ENCODE measurements around the gene DLGAP4.
"Not testable (repeated sequence)": the region's sequence is repeated elsewhere in the genome, so short reads cannot be mapped to it uniquely, and the experiment has no call there.

Gene DLGAP4

DNA sequence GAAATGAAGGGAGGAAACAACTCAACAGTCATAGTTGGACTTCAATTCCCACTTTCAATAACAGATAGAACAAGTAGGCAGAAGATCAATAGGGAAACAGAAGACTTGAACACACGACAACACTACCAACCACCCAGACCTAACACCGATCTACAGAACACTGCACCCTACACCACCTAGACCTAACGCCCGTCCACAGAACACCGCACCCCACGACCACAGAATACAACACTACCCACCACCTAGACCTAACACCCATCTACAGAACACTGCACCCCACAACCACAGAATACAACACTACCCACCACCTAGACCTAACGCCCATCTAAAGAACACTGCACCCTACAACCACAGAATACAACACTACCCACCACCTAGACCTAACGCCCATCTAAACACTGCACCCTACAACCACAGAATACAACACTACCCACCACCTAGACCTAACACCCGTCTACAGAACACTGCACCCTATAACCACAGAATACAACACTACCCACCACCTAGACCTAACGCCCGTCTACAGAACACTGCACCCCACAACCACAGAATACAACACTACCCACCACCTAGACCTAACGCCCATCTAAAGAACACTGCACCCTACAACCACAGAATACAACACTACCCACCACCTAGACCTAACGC, 258.1 kb downstream of the DLGAP4 start:
- not testable (repeated sequence) for DNase-seq (ENCODE audit: low read depth)

DNA sequence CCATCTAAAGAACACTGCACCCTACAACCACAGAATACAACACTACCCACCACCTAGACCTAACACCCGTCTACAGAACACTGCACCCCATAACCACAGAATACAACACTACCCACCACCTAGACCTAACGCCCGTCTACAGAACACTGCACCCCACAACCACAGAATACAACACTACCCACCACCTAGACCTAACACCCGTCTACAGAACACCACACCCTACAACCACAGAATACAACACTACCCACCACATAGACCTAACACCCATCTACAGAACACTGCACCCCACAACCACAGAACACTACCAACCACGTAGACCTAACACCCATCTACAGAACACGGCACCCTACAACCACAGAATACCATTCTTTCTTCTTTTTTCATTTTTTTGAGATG, 258.6 kb downstream of the DLGAP4 start:
- DNase-seq (ENCODE audit: low read depth): not testable (repeated sequence)

DNA sequence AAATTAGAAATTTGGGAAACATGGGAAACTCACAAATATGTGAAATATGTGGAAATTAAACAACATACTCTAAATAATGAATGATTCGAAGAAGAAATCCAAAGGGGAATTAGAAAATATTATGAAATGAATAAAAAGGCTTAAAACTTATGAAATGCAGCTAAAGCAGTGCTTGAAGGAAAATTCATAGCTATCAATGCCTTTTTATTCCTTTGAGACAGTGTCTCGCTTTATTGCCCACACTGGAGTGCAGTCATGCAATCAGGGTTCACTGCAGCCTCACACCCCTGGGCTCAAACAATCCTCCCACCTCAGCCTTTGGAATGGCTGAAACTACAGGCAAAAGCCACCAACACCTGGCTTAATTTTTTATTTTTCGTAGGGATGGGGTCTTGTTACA, 259.4 kb downstream of the DLGAP4 start:
- no peak for DNase-seq (ENCODE audit: low read depth)

DNA sequence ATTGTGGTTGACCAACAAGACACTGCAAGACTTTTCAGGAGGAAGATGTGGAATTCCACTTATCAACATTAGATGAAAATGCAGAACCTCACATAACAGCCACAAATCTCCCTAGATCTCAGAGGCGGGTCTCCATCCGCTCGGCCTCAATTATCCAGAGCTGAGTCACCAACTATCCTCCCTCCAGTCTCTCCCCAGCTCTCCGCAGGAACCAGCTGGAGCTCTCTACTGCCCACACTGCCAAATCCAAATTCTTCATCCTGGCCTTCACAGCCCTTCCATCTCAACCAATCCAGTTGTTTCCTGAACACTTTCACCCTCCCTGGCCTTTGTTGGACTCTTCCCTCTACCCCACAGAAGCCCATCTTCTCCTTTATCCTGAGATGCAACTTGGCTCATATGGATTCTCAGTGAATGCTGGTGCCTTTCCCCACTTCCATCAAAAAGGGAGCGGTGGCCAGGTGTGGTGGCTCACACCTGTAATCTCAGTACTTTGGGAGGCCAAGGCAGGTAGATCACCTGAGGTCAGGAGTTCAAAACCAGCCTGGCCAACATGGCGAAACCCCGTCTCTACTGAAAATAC, 263.8 kb downstream of the DLGAP4 start:
- peak; percentile 42 for DNase-seq (ENCODE audit: low read depth)

DNA sequence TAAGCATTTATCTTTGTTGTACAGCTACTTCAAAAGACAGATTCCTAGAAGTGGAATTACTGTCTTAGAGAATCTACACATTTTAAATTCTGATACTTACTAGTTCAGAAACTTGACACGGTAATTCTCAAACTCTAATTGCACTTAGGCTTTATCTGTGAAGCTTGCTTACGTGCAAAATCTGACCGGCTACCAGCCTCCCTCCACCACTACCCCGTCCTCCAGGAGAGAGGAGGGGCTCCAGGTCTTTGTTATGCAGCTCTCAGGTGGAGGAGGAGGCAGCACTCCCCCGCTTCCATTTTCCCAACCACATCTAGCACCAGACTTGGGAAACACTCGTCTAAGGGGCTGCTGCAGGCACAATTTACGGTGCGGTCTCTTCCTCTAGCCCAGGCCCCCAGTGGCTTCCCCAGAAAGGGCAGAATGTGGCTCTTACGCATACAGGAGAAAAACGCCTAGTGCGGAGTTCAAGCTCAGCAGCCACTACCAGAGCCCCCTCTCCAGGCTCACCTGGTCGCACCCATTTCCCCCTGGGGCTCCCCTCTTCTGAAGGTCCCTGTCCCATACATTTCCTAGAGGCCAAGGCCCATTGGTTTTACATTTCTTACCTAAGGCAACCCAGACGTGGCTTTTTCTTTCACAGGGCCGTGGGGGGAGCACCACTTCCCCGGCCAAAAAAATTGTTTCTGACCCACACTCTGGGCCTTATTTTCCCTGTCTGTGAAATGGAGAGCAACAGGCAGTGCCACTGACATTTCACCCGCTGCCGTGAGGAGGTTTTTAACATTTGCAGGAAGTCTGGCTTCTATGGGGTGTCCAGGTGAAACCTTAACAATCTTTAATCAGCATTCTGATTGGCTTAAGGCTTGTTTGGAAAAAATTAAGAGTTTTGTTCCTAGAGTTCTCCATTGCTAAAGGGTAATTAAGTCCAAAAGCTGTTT, 265.7 kb downstream of the DLGAP4 start:
- no peak for DNase-seq (ENCODE audit: low read depth)

DNA sequence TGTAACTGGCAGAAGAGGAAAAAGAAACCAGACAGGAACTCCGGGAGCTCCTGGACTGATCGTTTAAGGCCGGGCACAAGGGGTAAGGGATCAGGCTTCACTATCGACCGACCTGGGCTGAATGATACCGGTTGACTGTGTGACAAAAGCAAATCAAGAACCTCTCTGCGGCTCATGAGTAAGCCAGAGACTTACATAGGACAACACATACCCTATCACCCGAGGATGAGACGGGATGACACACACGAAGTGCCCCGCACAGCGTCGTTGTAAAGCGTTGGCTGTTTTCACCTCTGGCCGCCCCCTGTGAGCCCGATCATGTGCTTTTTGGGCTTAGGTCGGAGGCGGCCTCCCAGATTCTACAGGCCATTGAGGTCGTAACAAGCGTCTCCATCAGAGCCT, 266.6 kb downstream of the DLGAP4 start:
- no peak for DNase-seq (ENCODE audit: low read depth)

DNA sequence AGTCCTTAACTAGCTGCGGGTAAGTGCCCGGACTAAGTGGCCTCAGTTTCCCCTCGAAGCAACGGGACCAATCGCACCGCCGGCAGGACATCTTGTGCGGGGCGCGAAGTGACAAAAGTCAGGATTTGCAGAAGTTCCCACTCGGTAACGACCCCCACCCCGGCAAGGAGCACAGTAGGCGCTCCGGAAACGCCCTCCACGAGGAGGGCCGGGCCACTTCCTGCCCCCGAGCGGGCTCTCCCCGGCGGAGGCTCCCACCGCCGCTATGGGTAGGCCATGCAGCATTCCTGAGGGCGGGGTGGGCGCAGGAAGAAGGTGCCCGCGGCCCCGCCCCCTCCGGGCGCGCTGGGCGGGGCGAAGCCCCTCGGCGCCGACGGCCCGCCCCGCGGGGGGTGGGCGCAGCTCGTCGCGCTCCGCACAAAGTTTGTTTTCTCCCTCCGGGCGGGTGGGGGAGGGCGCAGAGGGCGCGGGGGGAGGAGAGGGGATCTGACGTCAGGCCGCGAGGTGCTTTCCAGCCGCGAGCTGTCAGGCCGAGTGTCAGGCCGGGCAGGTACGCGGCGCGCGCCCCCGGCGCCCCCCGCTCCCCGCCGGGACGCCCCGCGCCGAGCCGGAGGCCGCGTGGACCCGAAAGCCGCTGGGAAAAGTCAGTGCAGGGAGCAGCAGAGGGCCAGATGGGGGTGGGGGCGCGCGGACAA, 267.1 kb downstream of the DLGAP4 start, which contains the start of gene TGIF2:
TSS of gene TGIF2 (plus strand) at position 495 of the 695 bp plus-strand sequence. CDS start 5,178 bp downstream, outside the sequence.
- no peak for DNase-seq (ENCODE audit: low read depth)

DNA sequence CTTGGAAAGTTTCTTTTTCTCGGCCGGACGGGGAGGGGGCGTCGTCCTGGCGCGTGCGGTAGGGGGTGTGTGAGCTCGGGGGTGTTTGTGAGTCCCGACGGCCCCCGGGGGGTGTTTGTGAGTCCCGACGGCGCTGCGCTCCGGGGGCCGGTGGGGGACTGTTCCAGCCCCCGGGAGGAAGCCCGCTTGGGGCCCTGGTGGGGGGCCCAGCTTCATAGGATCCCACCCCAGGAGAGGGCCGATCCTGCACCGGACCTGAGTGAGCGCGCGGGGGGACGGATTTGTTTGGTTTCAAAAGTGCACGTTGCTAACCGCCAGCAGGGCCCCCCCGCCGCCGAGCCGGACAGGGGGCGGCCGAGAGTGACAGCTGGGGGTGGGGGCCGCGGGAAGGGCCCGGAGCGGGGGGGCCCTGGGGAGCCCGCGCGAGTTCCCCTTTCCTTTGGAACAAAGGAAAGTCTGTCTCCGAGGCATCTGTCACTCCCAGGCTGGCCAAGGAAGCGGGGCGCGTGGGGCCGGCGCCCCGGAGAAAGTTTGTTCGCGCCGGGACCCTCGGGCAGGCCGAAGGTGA, 267.7 kb downstream of the DLGAP4 start:
- DNase-seq (ENCODE audit: low read depth): no peak

DNA sequence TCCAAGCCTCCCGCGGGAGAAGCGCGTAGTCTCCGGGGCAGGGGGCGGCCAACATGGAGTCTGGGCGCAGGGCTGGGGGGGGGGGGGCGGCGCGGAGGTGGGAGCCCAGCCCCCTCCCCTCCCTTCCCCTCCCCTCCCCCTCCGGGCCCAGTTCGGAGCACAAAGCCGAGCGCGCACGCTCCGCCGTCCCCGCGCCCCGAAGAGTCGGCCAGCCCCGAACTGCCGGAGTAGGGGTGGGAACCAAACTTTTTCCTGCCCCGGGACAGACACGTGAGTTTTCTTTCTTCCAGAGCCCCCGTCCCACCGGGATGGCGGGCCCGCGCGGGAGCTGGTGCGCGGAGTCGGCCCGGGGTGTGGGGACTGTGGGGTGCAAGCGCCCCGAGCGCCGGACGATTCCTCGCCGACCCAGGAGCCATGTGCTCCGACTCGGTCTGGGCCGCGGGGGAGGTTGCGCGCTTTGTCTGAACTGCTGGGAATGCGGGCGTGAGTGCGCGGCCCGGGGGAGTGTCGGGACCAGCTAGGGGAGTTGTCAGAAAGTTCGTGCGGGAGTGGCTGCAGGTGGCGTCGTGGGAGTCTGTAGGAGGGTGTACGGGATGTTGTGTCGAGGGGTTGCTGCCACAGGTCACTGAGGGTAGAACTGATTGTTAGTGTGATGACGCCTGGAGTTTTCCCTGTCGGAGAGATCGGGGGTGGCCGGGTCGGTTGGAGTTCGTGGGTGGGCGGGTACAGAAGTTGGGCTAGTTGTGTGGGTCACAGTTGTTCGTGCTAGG, 268.4 kb downstream of the DLGAP4 start:
- DNase-seq (ENCODE audit: low read depth): no peak

DNA sequence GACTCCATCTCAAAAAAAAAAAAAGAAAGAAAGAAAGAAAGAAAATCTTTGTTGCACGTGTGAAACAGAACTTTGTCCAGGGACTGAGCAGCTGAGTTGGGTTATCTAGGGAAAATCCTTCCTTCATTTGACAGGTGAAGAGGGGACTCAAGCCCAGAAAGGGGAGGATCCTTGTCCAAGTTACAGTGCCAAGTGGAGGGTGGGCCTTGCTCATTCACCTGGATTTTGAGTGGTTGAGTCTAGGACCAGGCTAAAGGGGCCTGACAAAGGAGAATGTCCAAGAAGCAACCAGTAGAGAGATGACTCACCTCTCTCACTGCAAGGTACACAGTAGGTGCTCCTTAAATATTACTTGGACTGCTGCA, 269.9 kb downstream of the DLGAP4 start:
- DNase-seq (ENCODE audit: low read depth): no peak
